Esophagus muscularis mucosa (tissue), 3 donors: Measurements from ENCODE around the gene ACACB.

Experiments used
- POLR2A ChIP-seq: fragments of 450-650 bp; IDR thresholded peaks from one replicate; pipeline ENCODE4 v1.6.1; 2017; ENCODE audit warnings: antibody characterized with exemption, moderate library complexity, mild to moderate bottlenecking, low read depth
- TF ChIP-seq, protein P1 (sequence below), 3 experiments: fragments of 200-600 bp in 2 of 3; fragments of 450-650 bp in 1 of 3; sonication (generic) in 2 of 3; IDR thresholded peaks; one replicate each; pipeline ENCODE4 v1.5.1; 2017 to 2019; ENCODE audit warnings: antibody characterized with exemption in 3 of 3, mild to moderate bottlenecking in 2 of 3, moderate library complexity in 1 of 3

DNA sequence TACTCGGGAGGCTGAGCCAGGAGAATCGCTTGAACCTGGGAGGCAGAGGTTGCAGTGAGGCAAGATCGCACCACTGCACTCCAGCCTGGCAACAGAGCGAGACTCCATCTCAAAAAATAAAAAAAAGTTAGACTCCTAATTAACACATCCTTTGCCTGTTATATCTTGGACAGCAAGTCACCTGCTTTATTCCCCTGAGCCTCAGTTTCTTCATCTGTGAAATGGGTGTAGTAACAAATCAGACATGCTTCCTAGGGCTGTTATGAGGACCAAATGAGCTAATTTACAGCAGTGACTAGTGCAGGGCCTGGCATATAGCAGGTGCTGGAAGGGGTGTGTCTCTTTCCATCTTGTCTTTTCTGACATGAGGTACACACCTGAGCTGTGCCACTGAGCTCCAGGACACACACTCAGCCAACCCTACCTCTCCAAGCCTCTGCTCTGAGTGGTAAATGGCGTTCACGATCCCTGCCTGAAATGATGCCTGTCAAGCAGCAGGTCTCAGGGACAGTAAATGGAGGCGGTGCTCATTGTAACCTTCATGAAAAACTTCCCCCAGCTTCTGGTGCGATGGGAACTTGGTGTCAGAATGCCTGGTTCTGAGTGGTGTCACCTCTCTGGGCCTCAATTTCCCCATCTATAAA lies 161.0 kb downstream of the ACACB start:
- TF ChIP-seq, protein P1, sequence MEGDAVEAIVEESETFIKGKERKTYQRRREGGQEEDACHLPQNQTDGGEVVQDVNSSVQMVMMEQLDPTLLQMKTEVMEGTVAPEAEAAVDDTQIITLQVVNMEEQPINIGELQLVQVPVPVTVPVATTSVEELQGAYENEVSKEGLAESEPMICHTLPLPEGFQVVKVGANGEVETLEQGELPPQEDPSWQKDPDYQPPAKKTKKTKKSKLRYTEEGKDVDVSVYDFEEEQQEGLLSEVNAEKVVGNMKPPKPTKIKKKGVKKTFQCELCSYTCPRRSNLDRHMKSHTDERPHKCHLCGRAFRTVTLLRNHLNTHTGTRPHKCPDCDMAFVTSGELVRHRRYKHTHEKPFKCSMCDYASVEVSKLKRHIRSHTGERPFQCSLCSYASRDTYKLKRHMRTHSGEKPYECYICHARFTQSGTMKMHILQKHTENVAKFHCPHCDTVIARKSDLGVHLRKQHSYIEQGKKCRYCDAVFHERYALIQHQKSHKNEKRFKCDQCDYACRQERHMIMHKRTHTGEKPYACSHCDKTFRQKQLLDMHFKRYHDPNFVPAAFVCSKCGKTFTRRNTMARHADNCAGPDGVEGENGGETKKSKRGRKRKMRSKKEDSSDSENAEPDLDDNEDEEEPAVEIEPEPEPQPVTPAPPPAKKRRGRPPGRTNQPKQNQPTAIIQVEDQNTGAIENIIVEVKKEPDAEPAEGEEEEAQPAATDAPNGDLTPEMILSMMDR (IDR thresholded peaks at IDR 0.05): no peak
- no peak for TF ChIP-seq POLR2A
